ENCODE results near the gene C19orf25. TPM values are rescaled to one million over a fixed set of nuclear protein-coding genes. Genes with fewer than 3 reads are reported as not detected.

C19orf25 gene
- total and polyA plus RNA-seq, 2 of the 13 experiments (the other 11 are each of a cell fraction or from before 2014, with no cell fraction given): 14.2 to 32.4 TPM

DNA sequence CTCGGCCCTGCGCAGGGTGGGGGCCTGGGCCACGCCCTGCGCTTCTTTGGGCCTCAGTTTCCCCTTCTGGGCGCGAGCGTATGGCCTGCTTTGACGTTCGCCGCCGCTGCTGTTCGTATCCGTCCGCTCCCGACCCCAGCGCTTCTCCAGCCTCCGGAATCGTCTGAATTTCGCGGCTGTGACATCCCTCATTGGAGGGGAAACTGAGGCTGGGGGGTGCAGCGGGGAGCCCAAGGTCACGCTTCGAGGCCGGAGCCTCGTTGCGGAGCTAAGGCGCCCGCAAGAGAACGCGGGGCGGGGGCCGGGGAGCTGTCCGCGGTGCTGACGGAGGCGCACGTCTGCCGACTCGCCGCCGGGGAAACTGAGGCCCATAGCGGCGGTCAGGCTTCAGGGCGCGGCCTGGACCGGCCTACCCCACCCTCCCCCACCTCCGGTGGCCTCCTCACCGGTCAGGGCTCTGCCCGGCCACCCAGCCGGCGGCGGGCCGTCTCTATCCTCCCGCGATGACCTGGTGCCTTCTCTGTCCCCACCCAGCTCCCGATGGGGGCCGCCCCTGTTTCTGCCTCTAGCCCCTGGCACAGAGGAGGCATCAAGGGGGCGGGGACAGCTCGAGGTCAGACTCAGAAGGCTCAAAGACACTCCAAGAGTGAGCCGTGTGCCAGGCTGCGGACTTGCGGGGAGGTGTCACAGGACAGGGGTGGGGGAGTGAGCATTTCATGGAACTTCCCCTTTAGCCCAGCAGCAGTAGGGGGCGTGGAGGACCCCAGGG is 32.1 kb downstream of the C19orf25 start (continued):
- TF ChIP-seq ZNF75D (CRISPR knock-in tag; IDR thresholded peaks at IDR 0.05; ENCODE audit: borderline replicate concordance) (no peak), RNF2 (conservative IDR thresholded peaks at IDR 0.05; ENCODE audit: low read depth) (no peak), ZNF331 (CRISPR knock-in tag; IDR thresholded peaks at IDR 0.05) (0 out of 2 replicates have a peak, but pooled peaks have one; percentile 18), ZNF775 (CRISPR knock-in tag; IDR thresholded peaks at IDR 0.05; ENCODE audit: borderline replicate concordance) (no peak), HNRNPH1 (optimal IDR thresholded peaks at IDR 0.05; ENCODE audit: low read depth, low read length) (no peak), ZNF569 (CRISPR knock-in tag; IDR thresholded peaks at IDR 0.05; ENCODE audit: borderline replicate concordance) (no peak), ZNF547 (CRISPR knock-in tag; IDR thresholded peaks at IDR 0.05) (peak; percentile 60), ZFP62 (CRISPR knock-in tag; IDR thresholded peaks at IDR 0.05) (no peak), ZNF232 (CRISPR knock-in tag; IDR thresholded peaks at IDR 0.05; ENCODE audit: borderline replicate concordance) (peak; percentile 71; the same call in 1 of the 2 replicates), CAMTA2 (CRISPR knock-in tag; IDR thresholded peaks at IDR 0.05; ENCODE audit: borderline replicate concordance) (peak; percentile 25; the same call in 1 of the 2 replicates), ZNF879 (CRISPR knock-in tag; IDR thresholded peaks at IDR 0.05) (no peak), TFDP2 (CRISPR knock-in tag; IDR thresholded peaks at IDR 0.05) (no peak), REPIN1 (CRISPR knock-in tag; IDR thresholded peaks at IDR 0.05; ENCODE audit: borderline replicate concordance, low read depth) (no peak), ZNF367 (CRISPR knock-in tag; IDR thresholded peaks at IDR 0.05; ENCODE audit: borderline replicate concordance) (no peak), ZNF652 (CRISPR knock-in tag; IDR thresholded peaks at IDR 0.05; ENCODE audit: borderline replicate concordance, low read depth) (no peak), ZNF883 (CRISPR knock-in tag; IDR thresholded peaks at IDR 0.05; ENCODE audit: not compliant biosample characterization) (peak; percentile 25), ZNF564 (CRISPR knock-in tag; IDR thresholded peaks at IDR 0.05) (0 out of 2 replicates have a peak, but pooled peaks have one; percentile 41)
- TF ChIP-seq, protein P1, sequence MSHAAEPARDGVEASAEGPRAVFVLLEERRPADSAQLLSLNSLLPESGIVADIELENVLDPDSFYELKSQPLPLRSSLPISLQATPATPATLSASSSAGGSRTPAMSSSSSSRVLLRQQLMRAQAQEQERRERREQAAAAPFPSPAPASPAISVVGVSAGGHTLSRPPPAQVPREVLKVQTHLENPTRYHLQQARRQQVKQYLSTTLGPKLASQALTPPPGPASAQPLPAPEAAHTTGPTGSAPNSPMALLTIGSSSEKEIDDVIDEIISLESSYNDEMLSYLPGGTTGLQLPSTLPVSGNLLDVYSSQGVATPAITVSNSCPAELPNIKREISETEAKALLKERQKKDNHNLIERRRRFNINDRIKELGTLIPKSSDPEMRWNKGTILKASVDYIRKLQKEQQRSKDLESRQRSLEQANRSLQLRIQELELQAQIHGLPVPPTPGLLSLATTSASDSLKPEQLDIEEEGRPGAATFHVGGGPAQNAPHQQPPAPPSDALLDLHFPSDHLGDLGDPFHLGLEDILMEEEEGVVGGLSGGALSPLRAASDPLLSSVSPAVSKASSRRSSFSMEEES (CRISPR knock-in tag; IDR thresholded peaks at IDR 0.05): peak; percentile 60; the same call in 1 of the 2 replicates
- TF ChIP-seq, protein P2, sequence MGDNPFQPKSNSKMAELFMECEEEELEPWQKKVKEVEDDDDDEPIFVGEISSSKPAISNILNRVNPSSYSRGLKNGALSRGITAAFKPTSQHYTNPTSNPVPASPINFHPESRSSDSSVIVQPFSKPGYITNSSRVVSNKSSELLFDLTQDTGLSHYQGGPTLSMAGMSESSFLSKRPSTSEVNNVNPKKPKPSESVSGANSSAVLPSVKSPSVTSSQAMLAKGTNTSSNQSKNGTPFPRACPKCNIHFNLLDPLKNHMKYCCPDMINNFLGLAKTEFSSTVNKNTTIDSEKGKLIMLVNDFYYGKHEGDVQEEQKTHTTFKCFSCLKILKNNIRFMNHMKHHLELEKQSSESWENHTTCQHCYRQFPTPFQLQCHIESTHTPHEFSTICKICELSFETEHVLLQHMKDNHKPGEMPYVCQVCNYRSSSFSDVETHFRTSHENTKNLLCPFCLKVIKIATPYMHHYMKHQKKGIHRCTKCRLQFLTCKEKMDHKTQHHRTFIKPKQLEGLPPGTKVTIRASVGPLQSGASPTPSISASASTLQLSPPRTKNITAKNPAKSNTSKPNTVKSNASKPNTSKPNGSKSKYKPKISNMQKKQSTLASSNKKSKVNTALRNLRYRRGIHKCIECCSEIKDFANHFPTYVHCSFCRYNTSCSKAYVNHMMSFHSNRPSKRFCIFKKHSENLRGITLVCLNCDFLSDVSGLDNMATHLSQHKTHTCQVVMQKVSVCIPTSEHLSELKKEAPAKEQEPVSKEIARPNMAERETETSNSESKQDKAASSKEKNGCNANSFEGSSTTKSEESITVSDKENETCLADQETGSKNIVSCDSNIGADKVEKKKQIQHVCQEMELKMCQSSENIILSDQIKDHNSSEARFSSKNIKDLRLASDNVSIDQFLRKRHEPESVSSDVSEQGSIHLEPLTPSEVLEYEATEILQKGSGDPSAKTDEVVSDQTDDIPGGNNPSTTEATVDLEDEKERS (CRISPR knock-in tag; IDR thresholded peaks at IDR 0.05): no peak
